H9 (cell line): ENCODE results near the gene SGTA. TPM values are rescaled to one million over a fixed set of nuclear protein-coding genes. Genes with fewer than 3 reads are reported as not detected.

Experiments
- DNase-seq: peaks from one replicate; pipeline ENCODE4 v3.0.0-alpha.2; 2017
- H2AFZ ChIP-seq: one replicate; pipeline ENCODE4 v1.6.1; 2013; ENCODE audit warnings: mild to moderate bottlenecking, low read length, control low read depth, moderate library complexity
- H2AK5ac ChIP-seq: 2 replicates; pipeline ENCODE4 v1.6.1; 2013; ENCODE audit warnings: low read length, control low read depth, mixed read lengths; ENCODE audit not compliant: insufficient read length
- H2BK120ac ChIP-seq: one replicate; pipeline ENCODE4 v1.6.1; 2013; ENCODE audit warnings: low read depth, mild to moderate bottlenecking, low read length, control low read depth, inconsistent platforms; ENCODE audit not compliant: poor library complexity, severe bottlenecking
- H2BK12ac ChIP-seq: 2 replicates; pipeline ENCODE4 v1.6.1; 2013; ENCODE audit warnings: low read length, control low read depth, mixed read lengths, low read depth; ENCODE audit not compliant: insufficient read length
- H2BK15ac ChIP-seq: 2 replicates; pipeline ENCODE4 v1.6.1; 2013; ENCODE audit warnings: low read depth, low read length, control low read depth
- H2BK20ac ChIP-seq: one replicate; pipeline ENCODE4 v1.6.1; 2013; ENCODE audit warnings: low read depth, mild to moderate bottlenecking, low read length, control low read depth, inconsistent platforms; ENCODE audit not compliant: poor library complexity, severe bottlenecking
- H2BK5ac ChIP-seq: 2 replicates; pipeline ENCODE4 v1.6.1; 2013; ENCODE audit warnings: low read length, control low read depth, mixed read lengths; ENCODE audit not compliant: insufficient read length
- H3K14ac ChIP-seq: 2 replicates; pipeline ENCODE4 v1.6.1; 2013; ENCODE audit warnings: low read length, control low read depth; ENCODE audit not compliant: insufficient read depth
- H3K18ac ChIP-seq: 2 replicates; pipeline ENCODE4 v1.6.1; 2013; ENCODE audit warnings: low read depth, mild to moderate bottlenecking, mixed read lengths, low read length, control low read depth; ENCODE audit not compliant: insufficient read length
- H3K23ac ChIP-seq: 2 replicates; pipeline ENCODE4 v1.6.1; 2013; ENCODE audit warnings: low read length, control low read depth, mixed read lengths, low read depth; ENCODE audit not compliant: insufficient read length
- H3K23me2 ChIP-seq: 2 replicates; pipeline ENCODE4 v1.6.1; 2013; ENCODE audit warnings: low read depth, mild to moderate bottlenecking, mixed read lengths, low read length, control low read depth; ENCODE audit not compliant: insufficient read length, poor library complexity, severe bottlenecking
- H3K27ac ChIP-seq: 2 replicates; pipeline ENCODE4 v1.5.1; 2013; ENCODE audit warnings: low read length, control low read depth, mixed read lengths, low read depth; ENCODE audit not compliant: insufficient read length
- H3K27me3 ChIP-seq: 2 replicates; pipeline ENCODE4 v1.6.1; 2013; ENCODE audit warnings: low read length, control low read depth, inconsistent platforms; ENCODE audit not compliant: insufficient read depth
- H3K4ac ChIP-seq: 2 replicates; pipeline ENCODE4 v1.6.1; 2013; ENCODE audit warnings: low read depth, mild to moderate bottlenecking, control low read depth, inconsistent platforms, low read length, moderate library complexity
- H3K4me1 ChIP-seq: 2 replicates; pipeline ENCODE4 v1.6.1; 2013; ENCODE audit warnings: low read length, control low read depth, inconsistent platforms; ENCODE audit not compliant: insufficient read depth
- H3K4me2 ChIP-seq: 2 replicates; pipeline ENCODE4 v1.6.1; 2013; ENCODE audit warnings: low read length, control low read depth, mixed read lengths; ENCODE audit not compliant: insufficient read length, insufficient read depth
- H3K56ac ChIP-seq: 2 replicates; pipeline ENCODE4 v1.6.1; 2013; ENCODE audit warnings: low read depth, mild to moderate bottlenecking, mixed read lengths, low read length, control low read depth; ENCODE audit not compliant: insufficient read length
- H3K79me1 ChIP-seq: 2 replicates; pipeline ENCODE4 v1.6.1; 2013; ENCODE audit warnings: low read depth, mild to moderate bottlenecking, moderate library complexity, low read length, control low read depth, inconsistent platforms; ENCODE audit not compliant: insufficient read depth, poor library complexity, severe bottlenecking
- H3K79me2 ChIP-seq: 2 replicates; pipeline ENCODE4 v1.6.1; 2013; ENCODE audit warnings: low read length, control low read depth, inconsistent platforms; ENCODE audit not compliant: insufficient read depth
- H3K9ac ChIP-seq: 2 replicates; pipeline ENCODE4 v1.6.1; 2013; ENCODE audit warnings: low read length, control low read depth, mixed read lengths; ENCODE audit not compliant: insufficient read length; ENCODE audit errors: extremely low read depth
- H3K9me3 ChIP-seq: one replicate; pipeline ENCODE4 v1.6.1; 2013; ENCODE audit warnings: low read depth, low read length, inconsistent platforms; ENCODE audit not compliant: control insufficient read depth
- H3T11ph ChIP-seq: one replicate; pipeline ENCODE4 v1.6.1; 2013; ENCODE audit warnings: mild to moderate bottlenecking, low read length, control low read depth, inconsistent platforms
- H4K20me1 ChIP-seq: one replicate; pipeline ENCODE4 v1.6.1; 2013; ENCODE audit not compliant: control insufficient read depth, insufficient read length, insufficient read depth
- H4K5ac ChIP-seq: 2 replicates; pipeline ENCODE4 v1.6.1; 2013; ENCODE audit warnings: low read depth, mild to moderate bottlenecking, mixed read lengths, low read length, control low read depth; ENCODE audit not compliant: insufficient read length
- H4K8ac ChIP-seq: replicated peaks from 2 replicates; pipeline ENCODE4 v1.6.1; 2013; ENCODE audit warnings: low read length, control low read depth, mixed read lengths, low read depth; ENCODE audit not compliant: insufficient read length
- H4K91ac ChIP-seq: 2 replicates; pipeline ENCODE4 v1.6.1; 2013; ENCODE audit warnings: low read depth, mild to moderate bottlenecking, moderate library complexity, mixed read lengths, low read length, control low read depth; ENCODE audit not compliant: insufficient read length
- H3K27ac Mint-ChIP-seq, 3 experiments: 2 replicates in 2 of 3; 3 replicates in 1 of 3; pipeline ENCODE4 v1.8.0; 2020 to 2021; ENCODE audit warnings: mixed read lengths in 3 of 3, mild to moderate bottlenecking in 1 of 3, moderate library complexity in 1 of 3
- H3K27me3 Mint-ChIP-seq: 2 replicates; pipeline ENCODE4 v1.8.0; 2021; ENCODE audit warnings: low read depth, mild to moderate bottlenecking, moderate library complexity, mixed read lengths
- H3K36me3 Mint-ChIP-seq, 3 experiments: 2 replicates in 2 of 3; 3 replicates in 1 of 3; pipeline ENCODE4 v1.8.0; 2020 to 2021; ENCODE audit warnings: low read depth in 3 of 3, mixed read lengths in 3 of 3; ENCODE audit not compliant: insufficient read depth in 1 of 3
- H3K4me1 Mint-ChIP-seq, 2 experiments: 2 replicates each; pipeline ENCODE4 v1.8.0; 2020; ENCODE audit warnings: mixed read lengths in 2 of 2
- H3K4me3 Mint-ChIP-seq, 2 experiments: 2 replicates in 1 of 2; 3 replicates in 1 of 2; pipeline ENCODE4 v1.8.0; 2020 to 2021; ENCODE audit warnings: mild to moderate bottlenecking in 2 of 2, mixed read lengths in 2 of 2, moderate library complexity in 1 of 2
- H3K9me3 Mint-ChIP-seq, 2 experiments: 2 replicates in 1 of 2; 3 replicates in 1 of 2; pipeline ENCODE4 v1.8.0; 2020; ENCODE audit warnings: mild to moderate bottlenecking in 2 of 2, mixed read lengths in 2 of 2, moderate library complexity in 1 of 2
- WGBS: extraction: QIAGEN DNeasy Blood & Tissue Kit; methylation state at CpG from one replicate; pipeline ENCODE4 v1.1.7; 2013; ENCODE audit warnings: missing lambda C conversion rate, low lambda C conversion rate, mixed read lengths; ENCODE audit not compliant: insufficient read length; ENCODE audit errors: extremely low coverage; 5-methylcytosine and 5-hydroxymethylcytosine counted together
- total RNA-seq: library from RNA; stranded (reverse); gene quantifications from 2 replicates; pipeline ENCODE4 v1.2.1, GENCODE V29; 2021
- TF ChIP-seq, protein P1 (sequence below): fragments of 200-600 bp; sonication (generic); conservative IDR thresholded peaks from 3 replicates; pipeline ENCODE4 v1.8.0; 2021; ENCODE audit warnings: antibody characterized with exemption, mild to moderate bottlenecking

Gene SGTA
- total RNA-seq, 1 experiment from 2014 or later = 102 TPM

DNA sequence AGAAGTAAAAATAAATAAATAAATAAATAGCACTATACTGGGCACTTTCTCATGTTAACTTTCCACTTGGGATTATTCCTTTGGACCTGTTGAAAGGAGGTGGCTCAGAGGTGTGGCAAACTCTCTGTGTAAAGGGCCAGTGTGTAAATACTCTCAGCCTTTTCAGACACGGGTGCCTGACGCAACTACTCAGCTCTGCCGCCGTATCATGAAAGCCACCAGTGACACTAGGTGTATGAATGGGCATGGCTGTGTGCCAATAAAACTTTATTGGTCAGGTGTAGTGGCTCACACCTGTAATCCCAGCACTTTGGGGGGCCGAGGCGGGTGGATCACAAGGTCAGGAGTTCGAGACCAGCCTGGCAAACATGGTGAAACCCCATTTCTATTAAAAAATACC is 23.1 kb downstream of the SGTA start:
- H3K79me2 ChIP-seq = no peaks in the 10 kb centered on the region
- H2BK20ac ChIP-seq = no peak overlapping the region
- Mint-ChIP-seq H3K9me3 (no peaks in the 10 kb centered on the region), H3K27me3 (no peaks in the 10 kb centered on the region), H3K4me3 (no peak overlapping the region), H3K36me3 (peaks cover 22 to 74% (median 70%) of the 10 kb centered on the region in 3 experiments; a peak in 6 of 7 replicates), H3K4me1 (no peaks in the 10 kb centered on the region), H3K27ac (no peak overlapping the region)
- H3K4me2 ChIP-seq = no peak overlapping the region
- no peak overlapping the region for H2BK12ac ChIP-seq
- H4K5ac ChIP-seq = no peak overlapping the region
- H2BK120ac ChIP-seq = no peak overlapping the region
- no peaks in the 10 kb centered on the region for H3K9me3 ChIP-seq
- H4K20me1 ChIP-seq = no peaks in the 10 kb centered on the region
- no peaks in the 10 kb centered on the region for H3K27me3 ChIP-seq
- no peak overlapping the region for H2AFZ ChIP-seq
- DNase-seq = no peak
- no peak overlapping the region for H3K9ac ChIP-seq
- no peak overlapping the region for H2AK5ac ChIP-seq
- WGBS = no CpG with 5 or more reads among the region's 7 CpGs
- no peaks in the 10 kb centered on the region for H3K79me1 ChIP-seq
- H4K91ac ChIP-seq = no peak overlapping the region
- no peak overlapping the region for H3T11ph ChIP-seq
- no peak overlapping the region for H2BK5ac ChIP-seq
- no peaks in the 10 kb centered on the region for H3K23me2 ChIP-seq
- no peak overlapping the region for H3K56ac ChIP-seq
- H3K4ac ChIP-seq = no peak overlapping the region
- H3K18ac ChIP-seq = no peak overlapping the region
- H3K4me1 ChIP-seq = no peaks in the 10 kb centered on the region
- H3K27ac ChIP-seq = no peak overlapping the region
- H3K14ac ChIP-seq = no peak overlapping the region
- TF ChIP-seq, protein P1, sequence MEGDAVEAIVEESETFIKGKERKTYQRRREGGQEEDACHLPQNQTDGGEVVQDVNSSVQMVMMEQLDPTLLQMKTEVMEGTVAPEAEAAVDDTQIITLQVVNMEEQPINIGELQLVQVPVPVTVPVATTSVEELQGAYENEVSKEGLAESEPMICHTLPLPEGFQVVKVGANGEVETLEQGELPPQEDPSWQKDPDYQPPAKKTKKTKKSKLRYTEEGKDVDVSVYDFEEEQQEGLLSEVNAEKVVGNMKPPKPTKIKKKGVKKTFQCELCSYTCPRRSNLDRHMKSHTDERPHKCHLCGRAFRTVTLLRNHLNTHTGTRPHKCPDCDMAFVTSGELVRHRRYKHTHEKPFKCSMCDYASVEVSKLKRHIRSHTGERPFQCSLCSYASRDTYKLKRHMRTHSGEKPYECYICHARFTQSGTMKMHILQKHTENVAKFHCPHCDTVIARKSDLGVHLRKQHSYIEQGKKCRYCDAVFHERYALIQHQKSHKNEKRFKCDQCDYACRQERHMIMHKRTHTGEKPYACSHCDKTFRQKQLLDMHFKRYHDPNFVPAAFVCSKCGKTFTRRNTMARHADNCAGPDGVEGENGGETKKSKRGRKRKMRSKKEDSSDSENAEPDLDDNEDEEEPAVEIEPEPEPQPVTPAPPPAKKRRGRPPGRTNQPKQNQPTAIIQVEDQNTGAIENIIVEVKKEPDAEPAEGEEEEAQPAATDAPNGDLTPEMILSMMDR = no peak
- H2BK15ac ChIP-seq = no peak overlapping the region
- H3K23ac ChIP-seq = no peak overlapping the region
- H4K8ac ChIP-seq = no peak overlapping the region
